Activated naive CD8-positive, alpha-beta T cell treated with anti-CD3 and anti-CD28 coated beads, Interleukin-2, amount 50 U/mL, for 24 hours (primary cell): ENCODE measurements around the gene XPO5.
A peak's percentile ranks its signal among the peaks of the same experiment; 100 is the strongest.
"Not testable (repeated sequence)": the region's sequence is repeated elsewhere in the genome, so short reads cannot be mapped to it uniquely, and the experiment has no call there.

Experiments
- ATAC-seq: fragments of 150-1000 bp; cut with Tn5 transposase; one replicate; pipeline ENCODE4 v1.10.0; 2021
- DNase-seq: peaks from one replicate; pipeline ENCODE4 v3.0.0; 2021
- H3K27ac Mint-ChIP-seq: one replicate; pipeline ENCODE4 v1.8.0; 2021; ENCODE audit warnings: mild to moderate bottlenecking, mixed read lengths
- H3K27me3 Mint-ChIP-seq: one replicate; pipeline ENCODE4 v1.8.0; 2021; ENCODE audit warnings: mixed read lengths
- H3K36me3 Mint-ChIP-seq: one replicate; pipeline ENCODE4 v1.8.0; 2021; ENCODE audit warnings: low read depth, mixed read lengths
- H3K4me1 Mint-ChIP-seq: one replicate; pipeline ENCODE4 v1.8.0; 2021; ENCODE audit warnings: mixed read lengths
- H3K4me3 Mint-ChIP-seq: one replicate; pipeline ENCODE4 v1.8.0; 2021; ENCODE audit warnings: mild to moderate bottlenecking, moderate library complexity, mixed read lengths
- H3K9me3 Mint-ChIP-seq: one replicate; pipeline ENCODE4 v1.8.0; 2021; ENCODE audit warnings: mixed read lengths

XPO5 gene

GRCh38 chr6:43608310-43608763, 32.5 kb upstream of the XPO5 start:
- DNase-seq: peak; percentile 61
- H3K27me3 Mint-ChIP-seq: no peaks in the 10 kb centered on the region
- peaks cover 2% of the 10 kb centered on the region for H3K4me1 Mint-ChIP-seq
- peak; percentile 36 for ATAC-seq
- H3K4me3 Mint-ChIP-seq: no peak overlapping the region
- H3K36me3 Mint-ChIP-seq: peaks cover 39% of the 10 kb centered on the region
- no peak overlapping the region for H3K27ac Mint-ChIP-seq
- no peaks in the 10 kb centered on the region for H3K9me3 Mint-ChIP-seq

- Mint-ChIP-seq H3K27me3 (no peaks in the 10 kb centered on the region), H3K4me1 (peaks cover 2% of the 10 kb centered on the region), H3K27ac (no peak overlapping the region), H3K4me3 (no peak overlapping the region), H3K9me3 (no peaks in the 10 kb centered on the region), H3K36me3 (peaks cover 40% of the 10 kb centered on the region)
- no peak for ATAC-seq
- DNase-seq: no peak
Measured at GRCh38 chr6:43606019-43606418, 30.2 kb upstream of the XPO5 start.

GRCh38 chr6:43604174-43604573, 28.3 kb upstream of the XPO5 start:
- Mint-ChIP-seq H3K36me3 (peaks cover 40% of the 10 kb centered on the region), H3K9me3 (no peaks in the 10 kb centered on the region), H3K4me1 (peaks cover 2% of the 10 kb centered on the region), H3K4me3 (no peak overlapping the region), H3K27me3 (no peaks in the 10 kb centered on the region), H3K27ac (no peak overlapping the region)
- DNase-seq (no peak), ATAC-seq (no peak)

- Mint-ChIP-seq H3K36me3 (peaks cover 33% of the 10 kb centered on the region), H3K4me3 (no peak overlapping the region), H3K4me1 (no peaks in the 10 kb centered on the region), H3K9me3 (no peaks in the 10 kb centered on the region), H3K27ac (no peak overlapping the region), H3K27me3 (no peaks in the 10 kb centered on the region)
- ATAC-seq (no peak), DNase-seq (no peak)
Measured at GRCh38 chr6:43600595-43600994, 24.8 kb upstream of the XPO5 start.

- no peak for DNase-seq
- Mint-ChIP-seq H3K27ac (no peak overlapping the region), H3K4me1 (no peaks in the 10 kb centered on the region), H3K4me3 (no peak overlapping the region), H3K36me3 (peaks cover 34% of the 10 kb centered on the region), H3K9me3 (no peaks in the 10 kb centered on the region), H3K27me3 (no peaks in the 10 kb centered on the region)
- ATAC-seq: no peak
Measured at GRCh38 chr6:43593938-43594337, 18.1 kb upstream of the XPO5 start.

GRCh38 chr6:43589564-43589963, 13.7 kb upstream of the XPO5 start:
- H3K36me3 Mint-ChIP-seq: peaks cover 41% of the 10 kb centered on the region
- ATAC-seq: not testable (repeated sequence)

GRCh38 chr6:43588194-43588593, 12.4 kb upstream of the XPO5 start:
- Mint-ChIP-seq H3K4me3 (no peak overlapping the region), H3K36me3 (peaks cover 50% of the 10 kb centered on the region), H3K4me1 (peaks cover 19% of the 10 kb centered on the region), H3K9me3 (no peaks in the 10 kb centered on the region), H3K27ac (no peak overlapping the region), H3K27me3 (no peaks in the 10 kb centered on the region)
- ATAC-seq (no peak), DNase-seq (no peak)

More at GRCh38 chr6:43589564-43589963, 13.7 kb upstream of the XPO5 start:
- H3K27ac Mint-ChIP-seq, DNase-seq, H3K4me3 Mint-ChIP-seq, H3K9me3 Mint-ChIP-seq, H3K4me1 Mint-ChIP-seq, H3K27me3 Mint-ChIP-seq: not testable (repeated sequence)

GRCh38 chr6:43584892-43585570, 9.2 kb upstream of the XPO5 start:
- H3K4me3 Mint-ChIP-seq: no peak overlapping the region
- DNase-seq (no peak), ATAC-seq (no peak)
- no peaks in the 10 kb centered on the region for H3K9me3 Mint-ChIP-seq
- peaks cover 47% of the 10 kb centered on the region for H3K36me3 Mint-ChIP-seq
- peak overlapping the region; percentile 17 for H3K27ac Mint-ChIP-seq
- H3K4me1 Mint-ChIP-seq: peaks cover 24% of the 10 kb centered on the region
- H3K27me3 Mint-ChIP-seq: no peaks in the 10 kb centered on the region

GRCh38 chr6:43582911-43583310, 7.1 kb upstream of the XPO5 start:
- Mint-ChIP-seq H3K27me3 (no peaks in the 10 kb centered on the region), H3K9me3 (no peaks in the 10 kb centered on the region), H3K4me3 (no peak overlapping the region), H3K36me3 (peaks cover 43% of the 10 kb centered on the region), H3K4me1 (peaks cover 37% of the 10 kb centered on the region), H3K27ac (peak overlapping the region; percentile 29)
- ATAC-seq (no peak), DNase-seq (no peak)

GRCh38 chr6:43579171-43579570, 3.3 kb upstream of the XPO5 start:
- peaks cover 40% of the 10 kb centered on the region for H3K4me1 Mint-ChIP-seq
- ATAC-seq (no peak), DNase-seq (no peak)
- peak overlapping the region; percentile 100 for H3K4me3 Mint-ChIP-seq
- peaks cover 40% of the 10 kb centered on the region for H3K36me3 Mint-ChIP-seq
- no peak overlapping the region for H3K27ac Mint-ChIP-seq
- H3K9me3 Mint-ChIP-seq: no peaks in the 10 kb centered on the region
- no peaks in the 10 kb centered on the region for H3K27me3 Mint-ChIP-seq

- no peaks in the 10 kb centered on the region for H3K9me3 Mint-ChIP-seq
- no peaks in the 10 kb centered on the region for H3K27me3 Mint-ChIP-seq
- peak overlapping the region; percentile 100 for H3K4me3 Mint-ChIP-seq
- peaks cover 38% of the 10 kb centered on the region for H3K36me3 Mint-ChIP-seq
- no peak for ATAC-seq
- H3K27ac Mint-ChIP-seq: no peak overlapping the region
- H3K4me1 Mint-ChIP-seq: peaks cover 36% of the 10 kb centered on the region
- no peak for DNase-seq
Measured at GRCh38 chr6:43578748-43579147, 2.9 kb upstream of the XPO5 start.

GRCh38 chr6:43575105-43575771, 600 bp downstream of the XPO5 start:
- Mint-ChIP-seq H3K36me3 (peaks cover 51% of the 10 kb centered on the region), H3K27me3 (no peaks in the 10 kb centered on the region), H3K9me3 (no peaks in the 10 kb centered on the region), H3K4me1 (peaks cover 50% of the 10 kb centered on the region), H3K4me3 (peak overlapping the region; percentile 100), H3K27ac (peak overlapping the region; percentile 96)
- DNase-seq (peak; percentile 58), ATAC-seq (no peak)

GRCh38 chr6:43572015-43572414, 3.8 kb downstream of the XPO5 start:
- Mint-ChIP-seq H3K27ac (no peak overlapping the region), H3K36me3 (peaks cover 54% of the 10 kb centered on the region), H3K27me3 (no peaks in the 10 kb centered on the region), H3K4me3 (no peak overlapping the region), H3K9me3 (no peaks in the 10 kb centered on the region), H3K4me1 (peaks cover 30% of the 10 kb centered on the region)
- ATAC-seq: no peak
- DNase-seq: no peak

GRCh38 chr6:43570876-43571441, 4.9 kb downstream of the XPO5 start:
- H3K4me3 Mint-ChIP-seq: no peak overlapping the region
- ATAC-seq (peak; percentile 20), DNase-seq (no peak)
- peaks cover 59% of the 10 kb centered on the region for H3K36me3 Mint-ChIP-seq
- H3K4me1 Mint-ChIP-seq: peaks cover 30% of the 10 kb centered on the region
- peak overlapping the region; percentile 83 for H3K27ac Mint-ChIP-seq
- no peaks in the 10 kb centered on the region for H3K27me3 Mint-ChIP-seq
- H3K9me3 Mint-ChIP-seq: no peaks in the 10 kb centered on the region

GRCh38 chr6:43559328-43559727, 16.5 kb downstream of the XPO5 start:
- H3K27ac Mint-ChIP-seq: no peak overlapping the region
- no peak overlapping the region for H3K4me3 Mint-ChIP-seq
- no peak for DNase-seq
- H3K4me1 Mint-ChIP-seq: no peaks in the 10 kb centered on the region
- H3K27me3 Mint-ChIP-seq: no peaks in the 10 kb centered on the region
- H3K36me3 Mint-ChIP-seq: peaks cover 70% of the 10 kb centered on the region
- no peak for ATAC-seq
- no peaks in the 10 kb centered on the region for H3K9me3 Mint-ChIP-seq
